HepG2 (cell line): ENCODE measurements around the gene CDC14B. TPM values are rescaled to one million over a fixed set of nuclear protein-coding genes. Genes with fewer than 3 reads are reported as not detected.

Source experiments
- ARHGAP35 ChIP-seq: sonication (generic); formaldehyde crosslinking; IDR thresholded peaks from 2 replicates; pipeline ENCODE4 v1.9.0; 2022; ENCODE audit warnings: mild to moderate bottlenecking, inconsistent platforms, moderate library complexity, missing genetic modification reagents, borderline replicate concordance
- CERS6 ChIP-seq: sonication (generic); formaldehyde crosslinking; IDR thresholded peaks from 2 replicates; pipeline ENCODE4 v1.5.0; 2020; ENCODE audit warnings: missing genetic modification reagents
- ISL2 ChIP-seq: sonication (generic); formaldehyde crosslinking; IDR thresholded peaks from 2 replicates; pipeline ENCODE4 v1.5.0; 2020; ENCODE audit warnings: missing genetic modification reagents
- MBD4 ChIP-seq: IDR thresholded peaks from 2 replicates; pipeline ENCODE4 v1.6.1; 2012; ENCODE audit warnings: low read length, inconsistent platforms, borderline replicate concordance
- MED1 ChIP-seq: sonication (generic); formaldehyde crosslinking; IDR thresholded peaks from 2 replicates; pipeline ENCODE4 v1.4.0; 2020; ENCODE audit warnings: missing genetic modification reagents
- MTF1 ChIP-seq: sonication (generic); formaldehyde crosslinking; IDR thresholded peaks from 2 replicates; pipeline ENCODE4 v1.5.0; 2020; ENCODE audit warnings: missing genetic modification reagents
- PAWR ChIP-seq: sonication (generic); formaldehyde crosslinking; IDR thresholded peaks from 2 replicates; pipeline ENCODE4 v1.4.0; 2020; ENCODE audit warnings: missing genetic modification reagents, mild to moderate bottlenecking, borderline replicate concordance
- RORA ChIP-seq: sonication (generic); formaldehyde crosslinking; IDR thresholded peaks from 2 replicates; pipeline ENCODE4 v1.5.0; 2020; ENCODE audit warnings: mild to moderate bottlenecking, missing genetic modification reagents, moderate library complexity
- SNAPC4 ChIP-seq: sonication (generic); formaldehyde crosslinking; IDR thresholded peaks from 2 replicates; pipeline ENCODE4 v1.4.0; 2020; ENCODE audit warnings: mild to moderate bottlenecking, missing genetic modification reagents
- SP1 ChIP-seq, 2 experiments: fragments of 450-650 bp in 1 of 2; sonication (generic) in 1 of 2; formaldehyde crosslinking in 1 of 2; IDR thresholded peaks; 2 replicates each; pipeline versions ENCODE4 v1.4.0 to v1.6.1; 2016 to 2020; ENCODE audit warnings: missing genetic modification reagents in 1 of 2
- ZBED4 ChIP-seq: sonication (generic); formaldehyde crosslinking; IDR thresholded peaks from 2 replicates; pipeline ENCODE4 v1.4.0; 2020; ENCODE audit warnings: missing genetic modification reagents, borderline replicate concordance
- ZBTB2 ChIP-seq: sonication (generic); formaldehyde crosslinking; IDR thresholded peaks from 2 replicates; pipeline ENCODE4 v1.8.0; 2022; ENCODE audit warnings: low read depth, missing genetic modification reagents
- ZFP37 ChIP-seq: sonication (generic); formaldehyde crosslinking; IDR thresholded peaks from 2 replicates; pipeline ENCODE4 v1.4.0; 2020; ENCODE audit warnings: missing genetic modification reagents, borderline replicate concordance
- ZMAT5 ChIP-seq: sonication (generic); formaldehyde crosslinking; IDR thresholded peaks from 2 replicates; pipeline ENCODE4 v1.5.0; 2020; ENCODE audit warnings: mild to moderate bottlenecking, low read depth, missing genetic modification reagents, borderline replicate concordance
- ZNF329 ChIP-seq: sonication (generic); formaldehyde crosslinking; IDR thresholded peaks from 2 replicates; pipeline ENCODE4 v1.9.0; 2021; ENCODE audit warnings: low read depth, mild to moderate bottlenecking, missing genetic modification reagents
- ZNF644 ChIP-seq: IDR thresholded peaks from 2 replicates; pipeline ENCODE4 v1.6.1; 2016; ENCODE audit warnings: low read depth
- ZNF883 ChIP-seq: sonication (generic); formaldehyde crosslinking; IDR thresholded peaks from 2 replicates; pipeline ENCODE4 v1.5.1; 2020; ENCODE audit warnings: mild to moderate bottlenecking, missing genetic modification reagents; ENCODE audit errors: not compliant biosample characterization
- polyA plus RNA-seq, 8 experiments: library from polyadenylated mRNA; depleted of rRNA in 3 of 8; stranded (reverse) in 7 of 8; unstranded in 1 of 8; fragments of >200 nt; fragmentation: Illumina TruSeq in 4 of 8; extraction: Trizol in 4 of 8; gene quantifications; 2 replicates each; pipeline versions ENCODE4 v1.2.1 to v1.2.3, GENCODE V29; 2011 to 2016; ENCODE audit warnings: low read depth in 4 of 8, missing spikeins in 1 of 8, mixed read lengths in 1 of 8; ENCODE audit not compliant: insufficient read depth in 1 of 8
- total RNA-seq, 5 experiments: library from RNA; depleted of rRNA; stranded (reverse); fragments of >200 nt; fragmentation: Illumina TruSeq; extraction: Trizol; gene quantifications; 2 replicates each; pipeline ENCODE4 v1.2.3, GENCODE V29; 2016; ENCODE audit warnings: low read depth in 1 of 5

CDC14B gene
- total and polyA plus RNA-seq, 2 of the 13 experiments (the other 11 are each of a cell fraction or from before 2014, with no cell fraction given): 25.8 to 33.3 TPM

- no peak for TF ChIP-seq ZMAT5
- no peak for TF ChIP-seq CERS6 (CRISPR knock-in tag)
- TF ChIP-seq PAWR (CRISPR knock-in tag): no peak
- no peak for TF ChIP-seq ARHGAP35 (CRISPR knock-in tag)
- no peak for TF ChIP-seq ZNF883 (CRISPR knock-in tag)
- TF ChIP-seq MED1 (CRISPR knock-in tag): peak; percentile 37; the same call in 1 of the 2 replicates
- no peak for TF ChIP-seq ZFP37
- no peak for TF ChIP-seq ISL2 (CRISPR knock-in tag)
- no peak for TF ChIP-seq SNAPC4 (CRISPR knock-in tag)
- TF ChIP-seq ZNF644 (CRISPR knock-in tag): no peak
- TF ChIP-seq MBD4: no peak
- TF ChIP-seq RORA: no peak
- no peak for TF ChIP-seq SP1 (IDR thresholded peaks at IDR 0.05)
- TF ChIP-seq SP1 (CRISPR knock-in tag; IDR thresholded peaks at IDR 0.05): no peak
- no peak for TF ChIP-seq ZBED4 (CRISPR knock-in tag)
- no peak for TF ChIP-seq ZBTB2 (CRISPR knock-in tag)
- TF ChIP-seq ZNF329 (CRISPR knock-in tag): no peak
- no peak for TF ChIP-seq MTF1 (CRISPR knock-in tag)
Measured at GRCh38 chr9:96654450-96655197, 35.0 kb upstream of the CDC14B start (continued).
